ENCODE data around the gene CACNA1C. TPM values are rescaled to one million over a fixed set of nuclear protein-coding genes. Genes with fewer than 3 reads are reported as not detected.

CACNA1C gene
- total and polyA plus RNA-seq, 2 donors (not counting 1 experiment from before 2014, with no cell fraction given), result 0.01 to 0.02 TPM

DNA sequence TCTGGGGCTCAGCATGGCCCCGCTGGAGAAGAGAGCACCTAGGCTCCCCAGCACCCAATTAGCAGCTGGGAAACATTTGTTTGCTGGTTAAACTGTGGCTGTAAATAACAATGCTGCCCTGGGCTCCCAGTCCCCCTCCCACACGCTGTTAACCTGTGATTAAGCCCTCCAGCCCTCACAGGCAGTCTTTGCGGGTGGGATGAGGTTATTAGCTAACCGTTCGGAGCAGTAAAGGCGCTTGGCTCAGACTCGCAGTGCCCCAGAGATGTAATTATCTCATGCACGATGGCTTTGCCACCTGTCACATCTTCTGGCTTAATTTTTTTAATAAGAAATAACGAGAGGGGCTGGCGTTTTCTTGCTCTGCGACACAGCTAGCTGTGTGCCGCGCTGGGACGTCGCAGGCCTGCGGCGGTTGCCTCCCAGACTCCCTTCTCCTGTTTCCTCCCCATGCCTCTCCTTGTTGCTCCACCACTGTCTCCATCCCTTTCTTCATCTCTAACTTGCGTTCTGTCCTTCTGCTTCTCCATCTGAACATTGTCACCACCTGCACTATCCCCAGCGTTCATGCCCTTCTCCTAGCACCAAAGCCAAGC lies 502.8 kb downstream of the CACNA1C start:
- H3K27ac ChIP-seq (ENCODE audit: low read length in 2 of 2), result no peak overlapping the region
- H3K27ac Mint-ChIP-seq, result no peak overlapping the region

GRCh38 chr12:2557597-2557996 lies 504.8 kb downstream of the CACNA1C start:
- intact Hi-C loops (cut with micrococcal nuclease), result no loop called here
- no peaks in the 10 kb centered on the region for H3K79me2 ChIP-seq (ENCODE audit: control insufficient read depth, insufficient read depth, low read length)
- DNase-seq (no peak), ATAC-seq (ENCODE audit: low read depth) (no peak)
- no peaks in the 10 kb centered on the region for H3K9me3 ChIP-seq (ENCODE audit: control extremely low read depth in 1 of 3, control insufficient read depth in 2 of 3, insufficient read depth in 1 of 3, low read length in 2 of 3)
- peaks cover 0 to 4% (median 0%) of the 10 kb centered on the region in 4 experiments for H3K27me3 ChIP-seq (replicated peaks in 1 of 4; ENCODE audit: control extremely low read depth in 1 of 4, control insufficient read depth in 3 of 4, insufficient read depth in 4 of 4, low read length in 3 of 4)
- TF ChIP-seq CTCF (IDR thresholded peaks at IDR 0.05) (no peak), EZH2 (IDR thresholded peaks at IDR 0.05; ENCODE audit: borderline replicate concordance, insufficient read depth, low read depth, low read length, poor library complexity, severe bottlenecking) (no peak)
- no peak overlapping the region for H2AFZ ChIP-seq (ENCODE audit: insufficient read depth, low read depth, low read length, poor library complexity, severe bottlenecking)
- no peak overlapping the region for H3K4me3 Mint-ChIP-seq
- no peak overlapping the region for H3K4me3 ChIP-seq (ENCODE audit: control extremely low read depth in 1 of 5, extremely low read depth in 1 of 5, insufficient read depth in 1 of 5, low read depth in 2 of 5, low read length in 4 of 5)
- no peaks in the 10 kb centered on the region for H3K9me3 Mint-ChIP-seq (ENCODE audit: insufficient read depth)
- H3K4me2 ChIP-seq (replicated peaks; ENCODE audit: low read depth, low read length, poor library complexity, severe bottlenecking), result no peak overlapping the region
- peaks cover 4% of the 10 kb centered on the region for H3K27me3 Mint-ChIP-seq
- H3K27ac Mint-ChIP-seq, result no peak overlapping the region
- no peaks in the 10 kb centered on the region for H3K4me1 ChIP-seq (ENCODE audit: control insufficient read depth in 2 of 2, insufficient read depth in 2 of 2, low read length in 2 of 2)
- peaks cover 2% of the 10 kb centered on the region for H3K4me1 Mint-ChIP-seq
- no peak overlapping the region for H3K9ac ChIP-seq (ENCODE audit: low read length)
- H3K36me3 ChIP-seq (replicated peaks in 1 of 2; ENCODE audit: control extremely low read depth in 1 of 2, control insufficient read depth in 1 of 2, extremely low read depth in 1 of 2, insufficient read depth in 2 of 2, low read length in 1 of 2), result no peaks in the 10 kb centered on the region
- no peaks in the 10 kb centered on the region for H4K20me1 ChIP-seq (ENCODE audit: control insufficient read depth, insufficient read depth, low read length, poor library complexity, severe bottlenecking)
- H3K27ac ChIP-seq (ENCODE audit: low read length in 2 of 2), result no peak overlapping the region
- WGBS (ENCODE audit: insufficient coverage), result 97% methylated on average over 2 of the region's 3 CpGs
- ChIA-PET CTCF (no interaction called here), POLR2A (no interaction called here)

More for the DNA sequence above, 502.8 kb downstream of the CACNA1C start:
- DNase-seq (no peak), ATAC-seq (ENCODE audit: low read depth) (no peak)
- Mint-ChIP-seq H3K4me3 (no peak overlapping the region), H3K4me1 (peaks cover 2% of the 10 kb centered on the region), H3K27me3 (no peaks in the 10 kb centered on the region), H3K9me3 (ENCODE audit: insufficient read depth) (no peaks in the 10 kb centered on the region)
- Histone ChIP-seq H3K4me3 (ENCODE audit: control extremely low read depth in 1 of 5, extremely low read depth in 1 of 5, insufficient read depth in 1 of 5, low read depth in 2 of 5, low read length in 4 of 5) (no peak overlapping the region), H3K27me3 (replicated peaks in 1 of 4; ENCODE audit: control extremely low read depth in 1 of 4, control insufficient read depth in 3 of 4, insufficient read depth in 4 of 4, low read length in 3 of 4) (no peaks in the 10 kb centered on the region), H3K36me3 (replicated peaks in 1 of 2; ENCODE audit: control extremely low read depth in 1 of 2, control insufficient read depth in 1 of 2, extremely low read depth in 1 of 2, insufficient read depth in 2 of 2, low read length in 1 of 2) (no peaks in the 10 kb centered on the region), H3K9ac (ENCODE audit: low read length) (no peak overlapping the region), H3K79me2 (ENCODE audit: control insufficient read depth, insufficient read depth, low read length) (no peaks in the 10 kb centered on the region), H3K4me2 (replicated peaks; ENCODE audit: low read depth, low read length, poor library complexity, severe bottlenecking) (no peak overlapping the region), H3K9me3 (ENCODE audit: control extremely low read depth in 1 of 3, control insufficient read depth in 2 of 3, insufficient read depth in 1 of 3, low read length in 2 of 3) (no peaks in the 10 kb centered on the region), H3K4me1 (ENCODE audit: control insufficient read depth in 2 of 2, insufficient read depth in 2 of 2, low read length in 2 of 2) (no peaks in the 10 kb centered on the region), H2AFZ (ENCODE audit: insufficient read depth, low read depth, low read length, poor library complexity, severe bottlenecking) (no peak overlapping the region), H4K20me1 (ENCODE audit: control insufficient read depth, insufficient read depth, low read length, poor library complexity, severe bottlenecking) (no peaks in the 10 kb centered on the region)
- intact Hi-C loops (cut with micrococcal nuclease), result no loop called here
- TF ChIP-seq CTCF (IDR thresholded peaks at IDR 0.05) (no peak), EZH2 (IDR thresholded peaks at IDR 0.05; ENCODE audit: borderline replicate concordance, insufficient read depth, low read depth, low read length, poor library complexity, severe bottlenecking) (no peak)
- ChIA-PET CTCF (no interaction called here), POLR2A (interaction anchor here (0.6 kb wide), 1 partner anchor 847 kb away, joined by 3 read pairs; no protein-coding TSS in a partner anchor)
- 96% methylated on average over 19 of the region's 19 CpGs for WGBS (ENCODE audit: insufficient coverage)

Data from B cell (primary cell).